ENCODE measurements around the gene SLC2A14. TPM values are rescaled to one million over a fixed set of nuclear protein-coding genes. Genes with fewer than 3 reads are reported as not detected.
A peak's percentile ranks its signal among the peaks of the same experiment; 100 is the strongest.
"Not testable (repeated sequence)": the region's sequence is repeated elsewhere in the genome, so short reads cannot be mapped to it uniquely, and the experiment has no call there.

SLC2A14 gene
- polyA plus RNA-seq, 1 donor (not counting 4 experiments of a cell fraction or from before 2014, with no cell fraction given) = 0.51 TPM

DNA sequence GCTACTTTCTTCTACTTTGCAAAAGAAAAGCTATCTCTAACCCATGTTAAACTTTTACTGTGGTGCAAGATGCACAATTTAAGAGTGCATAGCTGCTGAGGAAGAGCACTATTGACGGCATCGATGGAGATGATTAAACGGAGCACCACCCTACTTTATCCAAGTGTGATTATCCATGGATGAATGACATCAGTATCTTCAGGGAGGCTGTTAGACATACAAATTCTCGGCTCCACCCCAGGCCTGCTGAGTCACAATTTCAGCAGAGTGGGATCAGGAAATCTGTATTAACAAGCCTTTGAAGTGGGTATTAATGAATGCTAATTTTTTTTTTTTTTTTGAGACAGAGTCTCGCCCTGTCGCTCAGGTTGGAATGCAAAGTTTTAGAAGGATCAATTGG is 16.2 kb downstream of the SLC2A14 start:
- Histone ChIP-seq H2AFZ (ENCODE audit: control insufficient read depth, low read length) (no peak overlapping the region), H3K27me3 (ENCODE audit: control insufficient read depth, extremely low read depth, insufficient read depth, low read length) (no peaks in the 10 kb centered on the region), H3K36me3 (ENCODE audit: control insufficient read depth in 2 of 2, extremely low read depth in 1 of 2, insufficient read depth in 2 of 2, low read length in 2 of 2) (no peaks in the 10 kb centered on the region), H3K9me3 (ENCODE audit: control insufficient read depth, low read depth, low read length) (no peaks in the 10 kb centered on the region), H3K9me1 (ENCODE audit: control insufficient read depth, extremely low read depth, insufficient read depth, low read length) (no peaks in the 10 kb centered on the region), H4K20me1 (ENCODE audit: control insufficient read depth, extremely low read depth, insufficient read depth, low read length) (no peaks in the 10 kb centered on the region), H3K4me2 (ENCODE audit: control insufficient read depth, extremely low read depth, insufficient read depth, low read depth, low read length) (no peak overlapping the region), H3K4me1 (ENCODE audit: control insufficient read depth, extremely low read depth, insufficient read depth, low read length) (peaks cover 7% of the 10 kb centered on the region), H3K27ac (ENCODE audit: control insufficient read depth, insufficient read depth, low read length) (no peak overlapping the region), H3K4me3 (ENCODE audit: control insufficient read depth in 2 of 3, extremely low read depth in 1 of 3, insufficient read depth in 2 of 3, low read depth in 1 of 3, low read length in 3 of 3) (no peak overlapping the region), H3K9ac (ENCODE audit: control insufficient read depth, extremely low read depth, insufficient read depth, low read length) (no peak overlapping the region), H3K79me2 (ENCODE audit: control insufficient read depth, insufficient read depth, low read length) (no peaks in the 10 kb centered on the region)
- dilution Hi-C loops (cut with MboI; ENCODE audit: extremely low pct_ligation_motif_present, low sequenced_read_pairs) = no loop called here
- DNase-seq (ENCODE audit: low read depth, low spot score) (no peak), FAIRE-seq (no peak)
- no peak for TF ChIP-seq EZH2 (IDR thresholded peaks at IDR 0.05; ENCODE audit: low read length)
- TF ChIP-seq, protein P1, sequence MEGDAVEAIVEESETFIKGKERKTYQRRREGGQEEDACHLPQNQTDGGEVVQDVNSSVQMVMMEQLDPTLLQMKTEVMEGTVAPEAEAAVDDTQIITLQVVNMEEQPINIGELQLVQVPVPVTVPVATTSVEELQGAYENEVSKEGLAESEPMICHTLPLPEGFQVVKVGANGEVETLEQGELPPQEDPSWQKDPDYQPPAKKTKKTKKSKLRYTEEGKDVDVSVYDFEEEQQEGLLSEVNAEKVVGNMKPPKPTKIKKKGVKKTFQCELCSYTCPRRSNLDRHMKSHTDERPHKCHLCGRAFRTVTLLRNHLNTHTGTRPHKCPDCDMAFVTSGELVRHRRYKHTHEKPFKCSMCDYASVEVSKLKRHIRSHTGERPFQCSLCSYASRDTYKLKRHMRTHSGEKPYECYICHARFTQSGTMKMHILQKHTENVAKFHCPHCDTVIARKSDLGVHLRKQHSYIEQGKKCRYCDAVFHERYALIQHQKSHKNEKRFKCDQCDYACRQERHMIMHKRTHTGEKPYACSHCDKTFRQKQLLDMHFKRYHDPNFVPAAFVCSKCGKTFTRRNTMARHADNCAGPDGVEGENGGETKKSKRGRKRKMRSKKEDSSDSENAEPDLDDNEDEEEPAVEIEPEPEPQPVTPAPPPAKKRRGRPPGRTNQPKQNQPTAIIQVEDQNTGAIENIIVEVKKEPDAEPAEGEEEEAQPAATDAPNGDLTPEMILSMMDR (optimal IDR thresholded peaks at IDR 0.05 in 1 of 3, IDR thresholded peaks at IDR 0.05 in 1 of 3, conservative IDR thresholded peaks at IDR 0.05 in 1 of 3; ENCODE audit: extremely low read depth in 1 of 3, insufficient read depth in 2 of 3, low read length in 3 of 3) = no peak

DNA sequence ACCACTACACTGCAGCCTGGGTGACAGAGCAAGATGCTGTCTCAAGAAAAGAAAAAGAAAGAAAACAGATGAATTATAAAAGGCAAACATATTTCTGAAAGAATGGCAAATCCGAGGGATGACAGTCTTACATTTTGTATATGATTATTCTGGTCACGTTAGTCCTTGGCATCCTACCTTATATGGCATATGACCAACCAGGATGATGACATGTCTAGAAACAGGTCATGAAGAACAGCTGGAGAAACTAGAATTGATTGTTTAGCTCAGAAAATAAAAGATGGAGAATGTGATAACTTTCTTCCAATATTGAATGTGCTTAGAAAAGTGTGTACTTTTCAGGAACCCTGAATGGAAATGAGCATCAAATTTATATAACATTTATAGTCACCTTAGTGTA is 19.2 kb downstream of the SLC2A14 start:
- no peak overlapping the region for H2AFZ ChIP-seq (ENCODE audit: control insufficient read depth, low read length)
- H3K27ac ChIP-seq (ENCODE audit: control insufficient read depth, insufficient read depth, low read length) = no peak overlapping the region
- TF ChIP-seq, protein P1 (optimal IDR thresholded peaks at IDR 0.05 in 1 of 3, IDR thresholded peaks at IDR 0.05 in 1 of 3, conservative IDR thresholded peaks at IDR 0.05 in 1 of 3; ENCODE audit: extremely low read depth in 1 of 3, insufficient read depth in 2 of 3, low read length in 3 of 3) = no peak
- TF ChIP-seq EZH2 (IDR thresholded peaks at IDR 0.05; ENCODE audit: low read length) = no peak
- H3K9ac ChIP-seq (ENCODE audit: control insufficient read depth, extremely low read depth, insufficient read depth, low read length) = no peak overlapping the region
- FAIRE-seq (no peak), DNase-seq (ENCODE audit: low read depth, low spot score) (no peak)
- H3K27me3 ChIP-seq (ENCODE audit: control insufficient read depth, extremely low read depth, insufficient read depth, low read length) = no peaks in the 10 kb centered on the region
- no peaks in the 10 kb centered on the region for H3K9me1 ChIP-seq (ENCODE audit: control insufficient read depth, extremely low read depth, insufficient read depth, low read length)
- H3K4me2 ChIP-seq (ENCODE audit: control insufficient read depth, extremely low read depth, insufficient read depth, low read depth, low read length) = no peak overlapping the region
- dilution Hi-C loops (cut with MboI; ENCODE audit: extremely low pct_ligation_motif_present, low sequenced_read_pairs) = no loop called here
- no peaks in the 10 kb centered on the region for H3K79me2 ChIP-seq (ENCODE audit: control insufficient read depth, insufficient read depth, low read length)
- H3K4me1 ChIP-seq (ENCODE audit: control insufficient read depth, extremely low read depth, insufficient read depth, low read length) = no peaks in the 10 kb centered on the region
- no peaks in the 10 kb centered on the region for H4K20me1 ChIP-seq (ENCODE audit: control insufficient read depth, extremely low read depth, insufficient read depth, low read length)
- no peaks in the 10 kb centered on the region for H3K36me3 ChIP-seq (ENCODE audit: control insufficient read depth in 2 of 2, extremely low read depth in 1 of 2, insufficient read depth in 2 of 2, low read length in 2 of 2)
- no peaks in the 10 kb centered on the region for H3K9me3 ChIP-seq (ENCODE audit: control insufficient read depth, low read depth, low read length)
- H3K4me3 ChIP-seq (ENCODE audit: control insufficient read depth in 2 of 3, extremely low read depth in 1 of 3, insufficient read depth in 2 of 3, low read depth in 1 of 3, low read length in 3 of 3) = no peak overlapping the region

- FAIRE-seq = peak; percentile 60
- H3K27ac ChIP-seq (ENCODE audit: control insufficient read depth, insufficient read depth, low read length); H3K9me1 ChIP-seq (ENCODE audit: control insufficient read depth, extremely low read depth, insufficient read depth, low read length); H3K9me3 ChIP-seq (ENCODE audit: control insufficient read depth, low read depth, low read length); H3K9ac ChIP-seq (ENCODE audit: control insufficient read depth, extremely low read depth, insufficient read depth, low read length); H3K4me1 ChIP-seq (ENCODE audit: control insufficient read depth, extremely low read depth, insufficient read depth, low read length); H3K27me3 ChIP-seq (ENCODE audit: control insufficient read depth, extremely low read depth, insufficient read depth, low read length); H3K4me2 ChIP-seq (ENCODE audit: control insufficient read depth, extremely low read depth, insufficient read depth, low read depth, low read length); H4K20me1 ChIP-seq (ENCODE audit: control insufficient read depth, extremely low read depth, insufficient read depth, low read length); H3K4me3 ChIP-seq (ENCODE audit: control insufficient read depth in 2 of 3, extremely low read depth in 1 of 3, insufficient read depth in 2 of 3, low read depth in 1 of 3, low read length in 3 of 3); H2AFZ ChIP-seq (ENCODE audit: control insufficient read depth, low read length); H3K79me2 ChIP-seq (ENCODE audit: control insufficient read depth, insufficient read depth, low read length); DNase-seq (ENCODE audit: low read depth, low spot score); dilution Hi-C loops (cut with MboI; ENCODE audit: extremely low pct_ligation_motif_present, low sequenced_read_pairs); H3K36me3 ChIP-seq (ENCODE audit: control insufficient read depth in 2 of 2, extremely low read depth in 1 of 2, insufficient read depth in 2 of 2, low read length in 2 of 2): not testable (repeated sequence)
Observed at GRCh38 chr12:7851622-7852081, 21.1 kb downstream of the SLC2A14 start.

- H3K4me3 ChIP-seq (ENCODE audit: control insufficient read depth in 2 of 3, extremely low read depth in 1 of 3, insufficient read depth in 2 of 3, low read depth in 1 of 3, low read length in 3 of 3); H3K9me3 ChIP-seq (ENCODE audit: control insufficient read depth, low read depth, low read length); H3K36me3 ChIP-seq (ENCODE audit: control insufficient read depth in 2 of 2, extremely low read depth in 1 of 2, insufficient read depth in 2 of 2, low read length in 2 of 2); H4K20me1 ChIP-seq (ENCODE audit: control insufficient read depth, extremely low read depth, insufficient read depth, low read length); H3K27ac ChIP-seq (ENCODE audit: control insufficient read depth, insufficient read depth, low read length); H3K4me2 ChIP-seq (ENCODE audit: control insufficient read depth, extremely low read depth, insufficient read depth, low read depth, low read length); H3K27me3 ChIP-seq (ENCODE audit: control insufficient read depth, extremely low read depth, insufficient read depth, low read length); H3K4me1 ChIP-seq (ENCODE audit: control insufficient read depth, extremely low read depth, insufficient read depth, low read length); FAIRE-seq; H3K9me1 ChIP-seq (ENCODE audit: control insufficient read depth, extremely low read depth, insufficient read depth, low read length); H3K79me2 ChIP-seq (ENCODE audit: control insufficient read depth, insufficient read depth, low read length); dilution Hi-C loops (cut with MboI; ENCODE audit: extremely low pct_ligation_motif_present, low sequenced_read_pairs); H2AFZ ChIP-seq (ENCODE audit: control insufficient read depth, low read length); DNase-seq (ENCODE audit: low read depth, low spot score); H3K9ac ChIP-seq (ENCODE audit: control insufficient read depth, extremely low read depth, insufficient read depth, low read length): not testable (repeated sequence)
Observed at GRCh38 chr12:7850099-7850498, 22.6 kb downstream of the SLC2A14 start.
